ENCODE results near the gene FAM229A. TPM values are rescaled to one million over a fixed set of nuclear protein-coding genes. Genes with fewer than 3 reads are reported as not detected.

FAM229A gene, protein sequence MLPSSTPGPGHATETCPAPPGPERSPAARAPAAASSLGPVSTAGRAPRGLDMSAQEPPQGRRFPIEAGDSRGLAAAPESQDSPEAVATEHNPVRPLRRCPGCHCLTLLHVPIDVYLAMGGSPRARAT
- 8.5 TPM for total RNA-seq (ENCODE audit: unreplicated experiment)
- long read RNA-seq, partial matches to known transcripts, result 0 of 3 reads
- long read RNA-seq, other reads (novel, unspliced or antisense), result 1 of 3 reads

DNA sequence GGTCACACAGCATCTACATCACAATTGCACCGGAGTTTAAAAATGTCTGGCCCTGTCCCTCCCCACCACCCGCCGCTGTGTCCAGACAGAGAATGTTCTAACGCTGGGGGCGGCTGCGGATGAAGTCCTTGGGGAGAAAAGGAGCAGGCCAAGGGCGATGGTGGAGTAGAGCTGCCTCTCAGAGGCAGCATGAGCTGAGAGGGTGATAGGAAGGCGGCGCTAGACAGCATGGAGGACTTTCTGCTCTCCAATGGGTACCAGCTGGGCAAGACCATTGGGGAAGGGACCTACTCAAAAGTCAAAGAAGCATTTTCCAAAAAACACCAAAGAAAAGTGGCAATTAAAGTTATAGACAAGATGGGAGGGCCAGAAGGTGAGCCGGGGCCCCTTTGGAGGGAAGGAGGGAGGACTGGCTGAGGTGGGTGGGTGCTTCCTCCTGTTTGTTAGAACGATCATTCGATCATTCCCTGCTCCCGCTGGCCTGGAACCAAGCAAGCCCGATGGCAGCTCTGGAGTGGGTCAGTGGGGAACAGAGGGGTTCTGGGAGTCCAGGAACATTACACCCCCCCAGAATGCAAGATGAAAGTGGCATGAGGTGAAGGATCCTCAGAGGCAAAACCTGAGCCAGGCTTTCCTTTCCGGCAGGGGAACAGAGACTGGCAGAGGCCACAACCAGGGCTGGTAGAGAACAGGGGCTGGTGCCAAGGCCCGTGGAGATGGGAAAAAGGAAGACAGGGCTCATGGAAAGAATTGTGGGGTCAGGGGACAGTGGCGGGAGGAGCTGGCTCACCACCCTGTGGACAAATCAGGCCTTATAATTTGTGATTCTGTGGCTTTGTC, at the start of gene FAM229A, which contains the start of gene TSSK3:
Gene FAM229A (minus strand): TSS at position 12 of the 840 bp plus-strand sequence. CDS start 394 bp downstream, outside the sequence.
Gene TSSK3 (plus strand): TSS at position 66 of the 840 bp plus-strand sequence. CDS start 163 bp downstream, at position 229.
- H3K4me1 Mint-ChIP-seq (ENCODE audit: unreplicated experiment), result peaks cover 21% of the 10 kb centered on the region
- H3K9me3 Mint-ChIP-seq (ENCODE audit: unreplicated experiment), result no peaks in the 10 kb centered on the region
- peaks cover 50% of the 10 kb centered on the region for H3K36me3 Mint-ChIP-seq (ENCODE audit: low read depth, unreplicated experiment)
- peaks cover 16% of the 10 kb centered on the region for H3K27me3 Mint-ChIP-seq (ENCODE audit: unreplicated experiment)
- peak within 1 kb of the TSS; percentile 61 for H3K27ac Mint-ChIP-seq (ENCODE audit: unreplicated experiment)
- TF ChIP-seq, protein P1, sequence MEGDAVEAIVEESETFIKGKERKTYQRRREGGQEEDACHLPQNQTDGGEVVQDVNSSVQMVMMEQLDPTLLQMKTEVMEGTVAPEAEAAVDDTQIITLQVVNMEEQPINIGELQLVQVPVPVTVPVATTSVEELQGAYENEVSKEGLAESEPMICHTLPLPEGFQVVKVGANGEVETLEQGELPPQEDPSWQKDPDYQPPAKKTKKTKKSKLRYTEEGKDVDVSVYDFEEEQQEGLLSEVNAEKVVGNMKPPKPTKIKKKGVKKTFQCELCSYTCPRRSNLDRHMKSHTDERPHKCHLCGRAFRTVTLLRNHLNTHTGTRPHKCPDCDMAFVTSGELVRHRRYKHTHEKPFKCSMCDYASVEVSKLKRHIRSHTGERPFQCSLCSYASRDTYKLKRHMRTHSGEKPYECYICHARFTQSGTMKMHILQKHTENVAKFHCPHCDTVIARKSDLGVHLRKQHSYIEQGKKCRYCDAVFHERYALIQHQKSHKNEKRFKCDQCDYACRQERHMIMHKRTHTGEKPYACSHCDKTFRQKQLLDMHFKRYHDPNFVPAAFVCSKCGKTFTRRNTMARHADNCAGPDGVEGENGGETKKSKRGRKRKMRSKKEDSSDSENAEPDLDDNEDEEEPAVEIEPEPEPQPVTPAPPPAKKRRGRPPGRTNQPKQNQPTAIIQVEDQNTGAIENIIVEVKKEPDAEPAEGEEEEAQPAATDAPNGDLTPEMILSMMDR (IDR thresholded peaks at IDR 0.05; ENCODE audit: unreplicated experiment), result no peak
- H3K4me3 Mint-ChIP-seq (ENCODE audit: unreplicated experiment), result peak within 1 kb of the TSS; percentile 74
- no peak for DNase-seq (ENCODE audit: low spot score)

DNA sequence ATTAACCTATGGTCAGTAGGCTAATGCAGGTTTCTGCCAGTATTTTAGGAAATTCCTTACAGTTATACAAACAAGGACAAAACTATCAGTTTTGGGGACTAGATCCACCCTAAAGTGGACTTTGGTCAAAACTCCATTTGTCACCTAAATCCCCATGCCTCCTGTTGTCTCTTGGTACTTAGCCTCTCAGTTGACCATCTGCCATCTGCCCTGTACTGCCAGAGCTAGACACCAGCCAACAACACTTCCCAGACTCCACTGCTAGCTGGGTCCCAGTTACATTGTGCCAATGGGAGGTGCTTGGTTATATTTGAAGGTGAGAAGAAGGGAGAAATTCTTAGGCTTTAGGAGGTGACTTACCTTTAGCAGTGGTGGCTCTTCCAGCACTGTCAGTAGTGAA, 49.0 kb upstream of the FAM229A start:
- no peaks in the 10 kb centered on the region for H3K4me1 Mint-ChIP-seq (ENCODE audit: unreplicated experiment)

DNA sequence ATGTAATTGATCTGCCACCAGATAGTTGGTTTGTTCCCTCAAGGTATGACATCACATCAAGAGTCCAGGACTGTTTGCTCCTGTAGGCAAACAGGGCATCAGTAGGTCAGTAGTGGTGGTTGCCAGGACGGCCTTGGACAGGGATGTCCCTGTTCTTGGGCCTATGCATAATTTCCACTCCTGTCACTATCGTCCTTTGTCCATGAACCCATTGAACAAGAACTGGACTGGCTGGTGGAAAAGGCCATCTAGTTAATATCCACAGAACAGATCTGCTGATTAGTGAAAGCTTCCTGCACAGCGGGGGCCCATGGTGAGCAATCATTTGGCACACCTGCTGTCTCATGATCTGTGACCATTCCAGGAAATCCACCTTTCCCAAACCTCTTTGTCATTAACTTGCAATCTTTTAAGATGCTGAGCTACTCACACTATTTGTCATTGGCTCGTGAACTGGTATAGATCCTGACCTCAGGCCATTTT, 44.4 kb upstream of the FAM229A start:
- TF ChIP-seq, protein P1 (IDR thresholded peaks at IDR 0.05; ENCODE audit: unreplicated experiment), result no peak
- H3K4me1 Mint-ChIP-seq (ENCODE audit: unreplicated experiment), result no peaks in the 10 kb centered on the region
- no peak for DNase-seq (ENCODE audit: low spot score)
- no peaks in the 10 kb centered on the region for H3K36me3 Mint-ChIP-seq (ENCODE audit: low read depth, unreplicated experiment)
- no peak overlapping the region for H3K4me3 Mint-ChIP-seq (ENCODE audit: unreplicated experiment)
- no peak overlapping the region for H3K27ac Mint-ChIP-seq (ENCODE audit: unreplicated experiment)
- H3K9me3 Mint-ChIP-seq (ENCODE audit: unreplicated experiment), result no peaks in the 10 kb centered on the region
- H3K27me3 Mint-ChIP-seq (ENCODE audit: unreplicated experiment), result no peaks in the 10 kb centered on the region

More for the DNA sequence above, 49.0 kb upstream of the FAM229A start:
- DNase-seq (ENCODE audit: low spot score), result no peak
- Mint-ChIP-seq H3K4me3 (ENCODE audit: unreplicated experiment) (no peak overlapping the region), H3K27ac (ENCODE audit: unreplicated experiment) (no peak overlapping the region), H3K27me3 (ENCODE audit: unreplicated experiment) (no peaks in the 10 kb centered on the region), H3K9me3 (ENCODE audit: unreplicated experiment) (no peaks in the 10 kb centered on the region), H3K36me3 (ENCODE audit: low read depth, unreplicated experiment) (peaks cover 14% of the 10 kb centered on the region)
- TF ChIP-seq, protein P1 (IDR thresholded peaks at IDR 0.05; ENCODE audit: unreplicated experiment), result no peak

DNA sequence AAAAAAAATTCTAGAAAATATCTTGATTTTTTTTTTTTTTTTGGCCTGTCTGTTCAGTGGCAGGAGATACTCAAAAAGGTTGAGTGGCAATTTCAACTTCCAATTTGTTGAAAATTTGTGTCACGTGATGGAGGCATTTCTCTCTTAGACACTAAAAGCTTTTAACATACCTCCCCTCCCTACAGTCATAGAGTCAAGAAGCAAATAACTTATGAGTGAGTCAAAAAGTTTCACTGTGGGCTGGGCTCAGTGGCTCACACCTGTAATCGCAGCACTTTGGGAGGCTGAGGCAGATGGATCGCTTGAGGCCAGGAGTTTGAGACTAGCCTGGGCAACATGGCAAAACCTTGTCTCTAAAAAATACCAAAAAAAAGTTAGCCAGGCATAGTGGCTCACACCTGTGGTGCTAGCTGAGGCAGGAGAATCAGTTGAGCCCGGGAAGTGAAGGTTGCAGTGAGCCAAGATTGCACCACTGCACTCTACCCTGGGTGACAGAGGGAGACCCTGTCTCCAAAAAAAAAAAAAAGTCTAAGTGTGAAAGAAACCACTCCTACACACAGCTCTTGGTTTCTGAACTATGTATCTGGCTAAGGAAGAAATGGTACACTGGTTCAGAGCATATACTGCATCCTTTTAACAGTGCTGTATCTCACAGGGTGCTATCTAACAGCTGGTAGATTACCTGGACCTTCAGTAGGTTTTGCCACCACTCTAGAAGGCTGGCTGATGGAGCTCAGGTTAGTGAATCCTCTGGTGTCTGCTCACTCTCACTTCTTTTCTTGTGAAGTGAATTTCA, 43.6 kb upstream of the FAM229A start:
- no peaks in the 10 kb centered on the region for H3K9me3 Mint-ChIP-seq (ENCODE audit: unreplicated experiment)
- no peak overlapping the region for H3K4me3 Mint-ChIP-seq (ENCODE audit: unreplicated experiment)
- H3K36me3 Mint-ChIP-seq (ENCODE audit: low read depth, unreplicated experiment), result no peaks in the 10 kb centered on the region
- no peak overlapping the region for H3K27ac Mint-ChIP-seq (ENCODE audit: unreplicated experiment)
- H3K27me3 Mint-ChIP-seq (ENCODE audit: unreplicated experiment), result no peaks in the 10 kb centered on the region
- DNase-seq (ENCODE audit: low spot score), result no peak
- no peaks in the 10 kb centered on the region for H3K4me1 Mint-ChIP-seq (ENCODE audit: unreplicated experiment)
- TF ChIP-seq, protein P1 (IDR thresholded peaks at IDR 0.05; ENCODE audit: unreplicated experiment), result no peak

Data from endothelial cell (in vitro differentiated cells).